HEK293 (cell line): ENCODE results near the gene FZD1.

Source experiments
- CTCF ChIA-PET: fragments of 350-600 bp; formaldehyde crosslinking; extraction: SDS; loops from one replicate; lab custom pipeline; 2021; ENCODE audit warnings: antibody characterized with exemption; lab: Yijun Ruan, JAX
- POLR2A ChIA-PET: fragments of 300-600 bp; formaldehyde crosslinking; extraction: SDS; loops from one replicate; lab custom pipeline; 2020; ENCODE audit warnings: antibody characterized with exemption, inconsistent platforms; lab: Yijun Ruan, JAX
- H3K27ac ChIP-seq: fragments of 200-500 bp; sonication (Bioruptor generic); 2 replicates; pipeline ENCODE4 v1.5.1; 2014; ENCODE audit warnings: low read depth, low read length, control low read depth, inconsistent platforms; ENCODE audit errors: extremely low read depth
- H3K36me3 ChIP-seq, 2 experiments: fragments of 200-500 bp in 1 of 2; sonication (Bioruptor generic) in 1 of 2; 1 replicate in 1 of 2; 2 replicates in 1 of 2; pipeline ENCODE4 v1.5.1; 2014 to 2017; ENCODE audit warnings: inconsistent platforms in 2 of 2, low read length in 2 of 2; ENCODE audit not compliant: control insufficient read depth in 2 of 2, insufficient read depth in 1 of 2
- H3K4me1 ChIP-seq: fragments of 200-500 bp; sonication (Bioruptor generic); 2 replicates; pipeline ENCODE4 v1.5.1; 2014; ENCODE audit warnings: mild to moderate bottlenecking, low read length, inconsistent platforms; ENCODE audit not compliant: control insufficient read depth, insufficient read depth
- H3K4me3 ChIP-seq: 2 replicates; pipeline ENCODE4 v1.5.1; 2011; ENCODE audit warnings: low read depth, mild to moderate bottlenecking, control low read depth, low read length, moderate library complexity
- H3K9me3 ChIP-seq: fragments of 200-500 bp; sonication (Bioruptor generic); 2 replicates; pipeline ENCODE4 v1.5.1; 2014; ENCODE audit warnings: low read depth, low read length, inconsistent platforms; ENCODE audit not compliant: control insufficient read depth, insufficient read depth
- BCL11A ChIP-seq: fragments of 450-650 bp; formaldehyde crosslinking; IDR thresholded peaks from 2 replicates; pipeline ENCODE4 v1.5.1; 2016; ENCODE audit warnings: low read depth, missing biosample characterization, missing genetic modification characterization
- BCL11B ChIP-seq: fragments of 450-650 bp; formaldehyde crosslinking; IDR thresholded peaks from 2 replicates; pipeline ENCODE4 v1.5.1; 2016; ENCODE audit warnings: low read depth, missing biosample characterization, missing genetic modification characterization
- GLIS2 ChIP-seq: fragments of 450-650 bp; formaldehyde crosslinking; IDR thresholded peaks from 2 replicates; pipeline ENCODE4 v1.5.1; 2016; ENCODE audit warnings: missing biosample characterization, missing genetic modification characterization
- KLF16 ChIP-seq: fragments of 450-650 bp; formaldehyde crosslinking; IDR thresholded peaks from 2 replicates; pipeline ENCODE4 v1.5.1; 2017; ENCODE audit warnings: missing biosample characterization, missing genetic modification characterization
- MEIS1 ChIP-seq: sonication (generic); formaldehyde crosslinking; IDR thresholded peaks from 2 replicates; pipeline ENCODE4 v1.8.1; 2022; ENCODE audit warnings: missing genetic modification reagents, mild to moderate bottlenecking, borderline replicate concordance
- PRDM1 ChIP-seq: fragments of 450-650 bp; formaldehyde crosslinking; IDR thresholded peaks from 2 replicates; pipeline ENCODE4; 2016; ENCODE audit warnings: missing biosample characterization, missing genetic modification characterization
- REPIN1 ChIP-seq: fragments of 450-650 bp; formaldehyde crosslinking; IDR thresholded peaks from 2 replicates; pipeline ENCODE4 v1.5.1; 2017; ENCODE audit warnings: missing biosample characterization, missing genetic modification characterization, low read depth
- SP7 ChIP-seq: fragments of 450-650 bp; formaldehyde crosslinking; IDR thresholded peaks from 2 replicates; pipeline ENCODE4 v1.5.1; 2016; ENCODE audit warnings: missing biosample characterization, missing genetic modification characterization
- TRIM28 ChIP-seq: IDR thresholded peaks from 2 replicates; pipeline ENCODE4 v1.6.1; 2011; ENCODE audit warnings: low read length, control low read depth, borderline replicate concordance
- ZBTB10 ChIP-seq: fragments of 450-650 bp; formaldehyde crosslinking; IDR thresholded peaks from 2 replicates; pipeline ENCODE4 v1.5.1; 2016; ENCODE audit warnings: missing biosample characterization, missing genetic modification characterization
- ZNF10 ChIP-seq: fragments of 450-650 bp; formaldehyde crosslinking; IDR thresholded peaks from 2 replicates; pipeline ENCODE4 v1.5.1; 2017; ENCODE audit warnings: missing biosample characterization, missing genetic modification characterization
- ZNF148 ChIP-seq: fragments of 450-650 bp; formaldehyde crosslinking; IDR thresholded peaks from 2 replicates; pipeline ENCODE4 v1.5.0; 2017; ENCODE audit warnings: missing biosample characterization, missing genetic modification characterization, borderline replicate concordance
- ZNF24 ChIP-seq: fragments of 450-650 bp; formaldehyde crosslinking; IDR thresholded peaks from 2 replicates; pipeline ENCODE4 v1.5.1; 2016; ENCODE audit warnings: missing biosample characterization, missing genetic modification characterization
- ZNF366 ChIP-seq: fragments of 450-650 bp; formaldehyde crosslinking; conservative IDR thresholded peaks from 2 replicates; pipeline ENCODE4 v1.5.1; 2016; ENCODE audit warnings: missing biosample characterization, missing genetic modification characterization
- ZNF416 ChIP-seq: fragments of 450-650 bp; formaldehyde crosslinking; IDR thresholded peaks from 2 replicates; pipeline ENCODE4 v1.5.1; 2016; ENCODE audit warnings: missing biosample characterization, missing genetic modification characterization
- ZNF571 ChIP-seq: fragments of 450-650 bp; formaldehyde crosslinking; IDR thresholded peaks from 2 replicates; pipeline ENCODE4 v1.5.0; 2017; ENCODE audit warnings: missing biosample characterization, missing genetic modification characterization
- ZNF580 ChIP-seq: fragments of 450-650 bp; formaldehyde crosslinking; IDR thresholded peaks from 2 replicates; pipeline ENCODE4 v1.5.1; 2016; ENCODE audit warnings: missing biosample characterization, missing genetic modification characterization
- ZNF610 ChIP-seq: fragments of 450-650 bp; formaldehyde crosslinking; IDR thresholded peaks from 2 replicates; pipeline ENCODE4 v1.5.1; 2016; ENCODE audit warnings: missing biosample characterization, missing genetic modification characterization, borderline replicate concordance
- ZNF626 ChIP-seq: fragments of 450-650 bp; sonication (Bioruptor Pico); formaldehyde crosslinking; IDR thresholded peaks from 2 replicates; pipeline ENCODE4 v1.5.1; 2018; ENCODE audit warnings: missing biosample characterization, missing genetic modification characterization, inconsistent platforms
- ZNF777 ChIP-seq: fragments of 450-650 bp; formaldehyde crosslinking; IDR thresholded peaks from 2 replicates; pipeline ENCODE4 v1.5.1; 2017; ENCODE audit warnings: missing biosample characterization, missing genetic modification characterization, borderline replicate concordance
- ZSCAN18 ChIP-seq: fragments of 450-650 bp; formaldehyde crosslinking; IDR thresholded peaks from 2 replicates; pipeline ENCODE4 v1.5.1; 2016; ENCODE audit warnings: missing biosample characterization, missing genetic modification characterization
- ZSCAN23 ChIP-seq: fragments of 450-650 bp; formaldehyde crosslinking; IDR thresholded peaks from 2 replicates; pipeline ENCODE4 v1.5.1; 2016; ENCODE audit warnings: missing biosample characterization, missing genetic modification characterization
- TF ChIP-seq, protein P1 (sequence below): fragments of 450-650 bp; formaldehyde crosslinking; IDR thresholded peaks from 2 replicates; pipeline ENCODE4 v1.5.1; 2016; ENCODE audit warnings: missing biosample characterization, missing genetic modification characterization

FZD1 gene

GRCh38 chr7:91292506-91292905 lies 28.3 kb downstream of the FZD1 start:
- CTCF ChIA-PET, result no interaction called here
- POLR2A ChIA-PET, result no interaction called here
- no peaks in the 10 kb centered on the region for H3K9me3 ChIP-seq
- H3K27ac ChIP-seq, result no peak overlapping the region
- H3K4me1 ChIP-seq, result no peaks in the 10 kb centered on the region
- no peaks in the 10 kb centered on the region for H3K36me3 ChIP-seq
- no peak overlapping the region for H3K4me3 ChIP-seq
- TF ChIP-seq ZSCAN23 (tag by site-specific recombination) (no peak), BCL11B (tag by site-specific recombination) (no peak), ZNF10 (tag by site-specific recombination) (no peak), ZBTB10 (no peak), TRIM28 (no peak), PRDM1 (no peak), MEIS1 (CRISPR knock-in tag) (no peak), GLIS2 (tag by site-specific recombination) (no peak), SP7 (tag by site-specific recombination) (no peak), ZNF24 (tag by site-specific recombination) (no peak)
- TF ChIP-seq, protein P1, sequence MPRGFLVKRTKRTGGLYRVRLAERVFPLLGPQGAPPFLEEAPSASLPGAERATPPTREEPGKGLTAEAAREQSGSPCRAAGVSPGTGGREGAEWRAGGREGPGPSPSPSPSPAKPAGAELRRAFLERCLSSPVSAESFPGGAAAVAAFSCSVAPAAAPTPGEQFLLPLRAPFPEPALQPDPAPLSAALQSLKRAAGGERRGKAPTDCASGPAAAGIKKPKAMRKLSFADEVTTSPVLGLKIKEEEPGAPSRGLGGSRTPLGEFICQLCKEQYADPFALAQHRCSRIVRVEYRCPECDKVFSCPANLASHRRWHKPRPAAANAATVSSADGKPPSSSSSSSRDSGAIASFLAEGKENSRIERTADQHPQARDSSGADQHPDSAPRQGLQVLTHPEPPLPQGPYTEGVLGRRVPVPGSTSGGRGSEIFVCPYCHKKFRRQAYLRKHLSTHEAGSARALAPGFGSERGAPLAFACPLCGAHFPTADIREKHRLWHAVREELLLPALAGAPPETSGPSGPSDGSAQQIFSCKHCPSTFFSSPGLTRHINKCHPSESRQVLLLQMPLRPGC, result no peak

DNA sequence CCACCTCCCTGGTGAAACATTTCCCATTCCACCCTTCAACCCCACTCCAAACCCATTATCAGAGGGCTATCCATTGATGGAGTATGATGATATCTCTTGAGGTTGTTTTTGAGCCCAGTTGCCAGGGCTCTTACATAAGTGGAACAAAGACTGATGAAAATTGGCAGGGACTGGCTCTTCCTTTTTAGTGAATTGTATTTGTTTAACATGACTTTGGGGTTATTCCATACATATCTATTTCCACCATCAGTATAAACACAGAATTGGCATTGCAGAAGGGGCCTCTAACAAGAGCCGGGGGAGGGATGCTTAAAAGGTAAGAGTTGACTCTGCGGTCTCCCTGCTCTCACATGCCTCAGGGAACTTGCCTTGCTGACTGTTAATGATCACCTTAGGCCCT lies 28.9 kb downstream of the FZD1 start:
- POLR2A ChIA-PET, result no interaction called here
- Histone ChIP-seq H3K4me3 (no peak overlapping the region), H3K4me1 (no peaks in the 10 kb centered on the region), H3K27ac (no peak overlapping the region), H3K9me3 (no peaks in the 10 kb centered on the region), H3K36me3 (no peaks in the 10 kb centered on the region)
- TF ChIP-seq ZNF571 (no peak), ZNF580 (tag by site-specific recombination) (no peak)
- CTCF ChIA-PET, result no interaction called here

DNA sequence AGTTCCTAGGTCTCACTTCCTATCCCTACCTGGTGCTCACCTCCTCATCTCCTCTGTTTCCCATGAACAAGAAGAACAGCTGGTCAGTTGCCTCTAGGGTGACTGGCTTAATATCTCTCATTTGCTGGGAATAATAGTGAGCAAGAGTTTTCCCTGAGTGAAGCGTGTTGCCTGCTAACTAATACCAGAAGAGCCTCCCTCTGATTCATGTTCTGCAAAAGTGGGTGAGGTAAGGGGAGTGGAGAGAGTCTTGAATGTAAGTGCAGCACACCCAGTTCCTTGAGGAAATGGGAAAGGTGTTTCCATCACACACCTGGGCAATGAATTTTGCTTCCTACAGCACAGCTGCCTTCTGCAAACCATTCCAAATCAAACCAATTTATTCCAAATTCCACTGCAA lies 29.6 kb downstream of the FZD1 start:
- Histone ChIP-seq H3K4me3 (no peak overlapping the region), H3K4me1 (no peaks in the 10 kb centered on the region), H3K27ac (no peak overlapping the region), H3K9me3 (no peaks in the 10 kb centered on the region), H3K36me3 (no peaks in the 10 kb centered on the region)
- POLR2A ChIA-PET, result no interaction called here
- CTCF ChIA-PET, result interaction anchor here (0.6 kb wide), 1 partner anchor 531 kb away, joined by 3 read pairs; no protein-coding TSS in a partner anchor
- TF ChIP-seq ZNF610 (tag by site-specific recombination) (no peak), ZNF626 (no peak), ZNF777 (tag by site-specific recombination) (no peak), REPIN1 (tag by site-specific recombination) (no peak), ZNF148 (tag by site-specific recombination) (no peak), ZNF416 (no peak), KLF16 (tag by site-specific recombination) (no peak), BCL11A (no peak), ZSCAN18 (tag by site-specific recombination) (no peak), ZNF366 (tag by site-specific recombination) (no peak)
